Measurements from ENCODE around the gene CTSZ.

CTSZ gene

DNA sequence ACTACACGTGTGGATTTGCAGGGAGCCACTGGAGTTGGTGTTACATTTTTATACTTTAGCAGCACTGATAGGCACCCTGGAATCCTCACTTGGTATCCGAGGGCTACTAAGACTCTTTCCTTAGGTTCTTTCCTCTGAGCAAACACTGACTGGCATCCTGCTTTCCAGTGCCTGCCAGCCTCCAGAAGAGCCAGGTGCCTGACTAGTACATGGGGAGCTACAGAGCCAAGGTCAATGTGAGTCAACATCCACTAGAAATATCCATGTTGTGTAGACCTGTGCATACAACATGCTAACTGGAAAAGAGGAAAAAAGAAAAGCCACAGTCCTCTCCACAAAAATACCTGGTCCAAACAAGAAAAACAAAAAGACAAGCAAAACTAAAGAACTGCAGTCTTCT, 18.0 kb upstream of the CTSZ start:
- H3K27ac ChIP-seq, result no peak overlapping the region
- TF ChIP-seq, protein P1, sequence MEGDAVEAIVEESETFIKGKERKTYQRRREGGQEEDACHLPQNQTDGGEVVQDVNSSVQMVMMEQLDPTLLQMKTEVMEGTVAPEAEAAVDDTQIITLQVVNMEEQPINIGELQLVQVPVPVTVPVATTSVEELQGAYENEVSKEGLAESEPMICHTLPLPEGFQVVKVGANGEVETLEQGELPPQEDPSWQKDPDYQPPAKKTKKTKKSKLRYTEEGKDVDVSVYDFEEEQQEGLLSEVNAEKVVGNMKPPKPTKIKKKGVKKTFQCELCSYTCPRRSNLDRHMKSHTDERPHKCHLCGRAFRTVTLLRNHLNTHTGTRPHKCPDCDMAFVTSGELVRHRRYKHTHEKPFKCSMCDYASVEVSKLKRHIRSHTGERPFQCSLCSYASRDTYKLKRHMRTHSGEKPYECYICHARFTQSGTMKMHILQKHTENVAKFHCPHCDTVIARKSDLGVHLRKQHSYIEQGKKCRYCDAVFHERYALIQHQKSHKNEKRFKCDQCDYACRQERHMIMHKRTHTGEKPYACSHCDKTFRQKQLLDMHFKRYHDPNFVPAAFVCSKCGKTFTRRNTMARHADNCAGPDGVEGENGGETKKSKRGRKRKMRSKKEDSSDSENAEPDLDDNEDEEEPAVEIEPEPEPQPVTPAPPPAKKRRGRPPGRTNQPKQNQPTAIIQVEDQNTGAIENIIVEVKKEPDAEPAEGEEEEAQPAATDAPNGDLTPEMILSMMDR (IDR thresholded peaks at IDR 0.05), result no peak

DNA sequence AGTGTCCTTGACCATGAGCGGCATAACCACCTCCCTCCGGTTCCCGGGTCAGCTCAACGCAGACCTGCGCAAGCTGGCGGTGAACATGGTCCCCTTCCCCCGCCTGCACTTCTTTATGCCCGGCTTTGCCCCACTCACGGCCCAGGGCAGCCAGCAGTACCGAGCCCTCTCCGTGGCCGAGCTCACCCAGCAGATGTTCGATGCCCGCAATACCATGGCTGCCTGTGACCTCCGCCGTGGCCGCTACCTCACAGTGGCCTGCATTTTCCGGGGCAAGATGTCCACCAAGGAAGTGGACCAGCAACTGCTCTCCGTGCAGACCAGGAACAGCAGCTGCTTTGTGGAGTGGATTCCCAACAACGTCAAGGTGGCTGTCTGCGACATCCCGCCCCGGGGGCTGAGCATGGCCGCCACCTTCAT, 17.1 kb upstream of the CTSZ start:
- TF ChIP-seq ZFX (IDR thresholded peaks at IDR 0.05; ENCODE audit: borderline replicate concordance), result no peak
- TF ChIP-seq, protein P1 (IDR thresholded peaks at IDR 0.05), result no peak
- no peak overlapping the region for H3K27ac ChIP-seq

DNA sequence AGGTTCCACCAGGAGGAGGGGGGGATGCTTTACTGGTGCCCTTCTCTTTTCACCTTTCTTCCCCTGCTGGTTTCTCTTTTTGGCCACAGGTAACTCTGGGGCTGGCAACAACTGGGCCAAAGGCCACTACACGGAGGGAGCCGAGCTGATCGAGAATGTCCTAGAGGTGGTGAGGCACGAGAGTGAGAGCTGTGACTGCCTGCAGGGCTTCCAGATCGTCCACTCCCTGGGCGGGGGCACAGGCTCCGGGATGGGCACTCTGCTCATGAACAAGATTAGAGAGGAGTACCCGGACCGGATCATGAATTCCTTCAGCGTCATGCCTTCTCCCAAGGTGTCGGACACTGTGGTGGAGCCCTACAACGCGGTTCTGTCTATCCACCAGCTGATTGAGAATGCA, 16.6 kb upstream of the CTSZ start:
- no peak overlapping the region for H3K27ac ChIP-seq
- TF ChIP-seq, protein P1 (IDR thresholded peaks at IDR 0.05), result no peak
- TF ChIP-seq ZFX (IDR thresholded peaks at IDR 0.05; ENCODE audit: borderline replicate concordance), result no peak

DNA sequence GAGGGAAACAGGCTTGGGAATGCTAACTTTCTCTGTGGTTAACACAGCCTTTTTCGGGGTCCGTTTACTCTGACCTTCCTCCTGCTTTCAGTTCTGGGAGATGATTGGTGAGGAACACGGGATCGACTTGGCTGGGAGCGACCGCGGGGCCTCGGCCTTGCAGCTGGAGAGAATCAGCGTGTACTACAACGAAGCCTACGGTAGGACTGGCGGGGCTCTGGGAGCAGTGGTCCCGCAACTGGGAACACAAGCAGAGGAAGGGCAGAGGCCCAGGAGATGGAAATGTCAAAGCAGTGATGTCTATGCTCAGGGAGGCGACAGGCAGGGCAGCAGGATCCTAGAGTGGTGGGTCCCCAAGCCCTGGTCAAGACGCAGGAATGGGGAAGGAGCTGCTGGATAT, 15.7 kb upstream of the CTSZ start:
- TF ChIP-seq ZFX (IDR thresholded peaks at IDR 0.05; ENCODE audit: borderline replicate concordance), result no peak
- TF ChIP-seq, protein P1 (IDR thresholded peaks at IDR 0.05), result no peak
- H3K27ac ChIP-seq, result no peak overlapping the region

DNA sequence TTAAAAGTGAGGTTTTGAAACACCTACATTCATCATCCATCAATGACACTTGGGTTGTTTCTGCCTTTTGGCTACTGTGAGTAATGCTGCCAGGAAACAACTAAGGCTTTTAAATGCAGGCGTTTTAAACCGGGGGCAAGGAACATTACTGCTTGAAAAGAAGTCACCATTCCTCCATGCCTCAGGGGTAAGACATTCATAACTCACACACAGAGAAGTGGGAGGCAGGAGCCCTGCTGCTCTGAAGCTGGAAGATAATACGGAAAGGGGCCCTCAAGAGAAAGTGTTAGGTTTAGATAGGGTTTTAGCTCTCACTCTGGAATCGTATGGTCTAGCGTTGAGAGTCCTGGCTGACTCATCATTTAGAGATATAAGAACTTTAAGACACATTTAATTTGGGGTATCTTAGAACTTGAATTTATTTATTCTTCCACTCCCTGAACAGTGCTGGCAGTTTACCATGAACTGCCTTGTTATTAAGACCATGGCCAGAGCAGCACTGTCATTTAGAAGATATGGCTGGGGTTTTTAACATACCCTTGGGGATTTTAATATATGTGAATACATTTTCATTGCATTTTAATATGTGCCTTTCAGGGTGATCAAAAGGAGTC, 14.0 kb upstream of the CTSZ start:
- TF ChIP-seq ZFX (IDR thresholded peaks at IDR 0.05; ENCODE audit: borderline replicate concordance), result no peak
- TF ChIP-seq, protein P1 (IDR thresholded peaks at IDR 0.05), result no peak
- no peak overlapping the region for H3K27ac ChIP-seq

DNA sequence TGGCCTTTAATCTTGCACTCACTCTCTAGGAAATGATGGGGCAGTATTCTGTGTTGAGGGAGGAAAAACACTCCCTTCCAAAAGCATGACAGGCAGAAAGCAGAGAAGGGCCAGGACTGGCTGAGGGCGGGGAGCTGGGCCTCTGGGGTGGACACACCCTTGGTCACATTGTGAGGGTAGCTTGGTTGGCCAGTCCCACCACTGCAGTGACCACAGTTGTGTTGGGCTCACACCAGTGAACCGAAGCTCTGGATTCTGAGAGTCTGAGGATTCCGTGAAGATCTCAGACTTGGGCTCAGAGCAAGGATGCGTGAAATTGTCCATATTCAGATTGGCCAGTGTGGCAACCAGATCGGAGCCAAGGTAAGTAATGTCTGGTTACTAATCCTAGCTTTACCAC, 12.2 kb upstream of the CTSZ start, which contains the start of gene TUBB1:
Gene TUBB1, plus strand, starts transcription at position 213 of the 400 bp plus-strand sequence. Its CDS starts 94 bp downstream, at position 307.
- no peak for TF ChIP-seq ZFX (IDR thresholded peaks at IDR 0.05; ENCODE audit: borderline replicate concordance)
- TF ChIP-seq, protein P1 (IDR thresholded peaks at IDR 0.05), result no peak
- no peak within 1 kb of the TSS for H3K27ac ChIP-seq

DNA sequence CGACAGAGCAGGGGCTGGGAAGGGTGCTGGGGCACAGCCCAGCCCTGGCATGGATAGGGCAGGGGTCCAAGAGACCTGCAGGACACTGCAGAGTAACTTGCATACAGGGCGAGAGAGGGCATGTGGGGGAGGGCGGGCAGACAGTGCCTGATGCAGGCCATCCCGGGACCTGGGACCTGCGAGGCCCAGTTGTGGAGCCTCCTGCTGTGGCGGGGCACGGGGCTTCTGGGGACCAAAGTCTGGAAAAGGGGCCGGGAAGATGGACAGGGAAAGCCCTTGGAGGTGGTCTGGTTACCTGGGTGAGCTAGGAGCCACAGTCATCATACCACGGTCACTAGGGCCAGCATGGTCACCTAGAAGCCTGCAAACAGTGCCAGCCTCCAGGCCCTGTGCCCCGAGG, 11.8 kb upstream of the CTSZ start:
- H3K27ac ChIP-seq, result no peak overlapping the region
- TF ChIP-seq, protein P1 (IDR thresholded peaks at IDR 0.05), result no peak
- TF ChIP-seq ZFX (IDR thresholded peaks at IDR 0.05; ENCODE audit: borderline replicate concordance), result no peak
